ENCODE measurements around the gene CD274.

DNA sequence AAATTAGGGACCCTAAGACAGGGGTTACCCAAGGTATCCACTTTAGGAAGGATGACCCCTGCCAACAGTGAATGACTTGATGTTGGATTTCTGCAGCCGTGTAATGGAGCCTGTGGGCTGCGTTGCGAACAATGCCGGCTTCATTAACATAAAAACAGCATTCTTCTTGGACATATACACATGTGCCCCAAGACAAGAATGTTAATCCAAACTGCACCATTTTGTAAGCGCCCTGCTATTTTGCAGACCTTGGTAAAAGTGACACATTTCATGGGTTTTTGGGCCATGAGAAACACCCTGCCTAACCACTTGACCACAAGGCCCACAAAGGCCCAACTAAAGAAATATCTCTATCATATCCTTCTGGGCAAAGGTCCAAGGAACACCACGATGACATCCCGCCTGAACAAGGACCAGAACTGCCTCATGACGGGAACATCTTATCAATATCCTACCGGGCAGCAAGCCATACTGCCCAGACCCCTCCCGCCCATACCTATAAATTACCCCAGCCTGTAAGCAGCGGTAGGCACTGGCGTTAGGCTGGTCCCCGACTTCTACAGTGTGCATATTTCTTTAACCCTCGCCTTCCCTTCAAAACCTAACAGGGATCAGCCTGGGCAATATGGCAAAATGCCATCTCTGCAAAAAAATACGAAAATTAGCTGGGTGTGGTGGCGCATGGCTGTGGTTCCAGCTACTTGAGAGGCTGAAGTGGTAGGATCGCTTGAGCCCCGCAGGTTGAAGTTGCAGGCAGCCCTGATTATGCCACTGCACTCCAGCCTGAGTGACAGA is 50.3 kb downstream of the CD274 start:
- TF ChIP-seq, protein P1, sequence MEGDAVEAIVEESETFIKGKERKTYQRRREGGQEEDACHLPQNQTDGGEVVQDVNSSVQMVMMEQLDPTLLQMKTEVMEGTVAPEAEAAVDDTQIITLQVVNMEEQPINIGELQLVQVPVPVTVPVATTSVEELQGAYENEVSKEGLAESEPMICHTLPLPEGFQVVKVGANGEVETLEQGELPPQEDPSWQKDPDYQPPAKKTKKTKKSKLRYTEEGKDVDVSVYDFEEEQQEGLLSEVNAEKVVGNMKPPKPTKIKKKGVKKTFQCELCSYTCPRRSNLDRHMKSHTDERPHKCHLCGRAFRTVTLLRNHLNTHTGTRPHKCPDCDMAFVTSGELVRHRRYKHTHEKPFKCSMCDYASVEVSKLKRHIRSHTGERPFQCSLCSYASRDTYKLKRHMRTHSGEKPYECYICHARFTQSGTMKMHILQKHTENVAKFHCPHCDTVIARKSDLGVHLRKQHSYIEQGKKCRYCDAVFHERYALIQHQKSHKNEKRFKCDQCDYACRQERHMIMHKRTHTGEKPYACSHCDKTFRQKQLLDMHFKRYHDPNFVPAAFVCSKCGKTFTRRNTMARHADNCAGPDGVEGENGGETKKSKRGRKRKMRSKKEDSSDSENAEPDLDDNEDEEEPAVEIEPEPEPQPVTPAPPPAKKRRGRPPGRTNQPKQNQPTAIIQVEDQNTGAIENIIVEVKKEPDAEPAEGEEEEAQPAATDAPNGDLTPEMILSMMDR (IDR thresholded peaks at IDR 0.05), result no peak
- TF ChIP-seq POLR2A (IDR thresholded peaks at IDR 0.05), result no peak
